Measurements from ENCODE around the gene SULT2B1.

Gene SULT2B1

GRCh38 chr19:48608798-48609263 lies 56.9 kb downstream of the SULT2B1 start:
- H3K4me3 ChIP-seq (ENCODE audit: low read depth, low read length): no peak overlapping the region
- no peak for DNase-seq (ENCODE audit: low read depth)
- TF ChIP-seq CTCF (IDR thresholded peaks at IDR 0.05; ENCODE audit: control insufficient read depth, extremely low read depth, insufficient read depth): peak; percentile 47

- no peak for DNase-seq (ENCODE audit: low read depth)
- no peak overlapping the region for H3K4me3 ChIP-seq (ENCODE audit: low read depth, low read length)
- no peak for TF ChIP-seq CTCF (IDR thresholded peaks at IDR 0.05; ENCODE audit: control insufficient read depth, extremely low read depth, insufficient read depth)
These were observed 57.7 kb downstream of the SULT2B1 start for GRCh38 chr19:48609571-48610108.

GRCh38 chr19:48611872-48612271 lies 59.9 kb downstream of the SULT2B1 start:
- H3K4me3 ChIP-seq (ENCODE audit: low read depth, low read length): no peak overlapping the region
- TF ChIP-seq CTCF (IDR thresholded peaks at IDR 0.05; ENCODE audit: control insufficient read depth, extremely low read depth, insufficient read depth): no peak
- no peak for DNase-seq (ENCODE audit: low read depth)

GRCh38 chr19:48613024-48613851 lies 61.3 kb downstream of the SULT2B1 start:
- DNase-seq (ENCODE audit: low read depth): no peak
- no peak overlapping the region for H3K4me3 ChIP-seq (ENCODE audit: low read depth, low read length)
- no peak for TF ChIP-seq CTCF (IDR thresholded peaks at IDR 0.05; ENCODE audit: control insufficient read depth, extremely low read depth, insufficient read depth)

GRCh38 chr19:48613852-48614435 lies 62.0 kb downstream of the SULT2B1 start:
- H3K4me3 ChIP-seq (ENCODE audit: low read depth, low read length): no peak overlapping the region
- TF ChIP-seq CTCF (IDR thresholded peaks at IDR 0.05; ENCODE audit: control insufficient read depth, extremely low read depth, insufficient read depth): no peak
- no peak for DNase-seq (ENCODE audit: low read depth)

GRCh38 chr19:48614436-48615230 lies 62.7 kb downstream of the SULT2B1 start, which contains the start of gene FAM83E:
TSS of gene FAM83E (minus strand) at chr19:48615076. CDS start at chr19:48613372, 1,704 bp downstream.
- TF ChIP-seq CTCF (IDR thresholded peaks at IDR 0.05; ENCODE audit: control insufficient read depth, extremely low read depth, insufficient read depth): no peak
- H3K4me3 ChIP-seq (ENCODE audit: low read depth, low read length): no peak within 1 kb of the TSS; the same call in 1 of the 2 replicates

More at GRCh38 chr19:48614436-48615230, 62.7 kb downstream of the SULT2B1 start, which contains the start of gene FAM83E:
- DNase-seq (ENCODE audit: low read depth): no peak

Measured in LNCaP clone FGC (cell line).